ENCODE measurements around the gene ARHGEF1. TPM values are rescaled to one million over a fixed set of nuclear protein-coding genes. Genes with fewer than 3 reads are reported as not detected.

The ARHGEF1 gene
- total RNA-seq, 1 donor from 2014 or later = 70.5 TPM

DNA sequence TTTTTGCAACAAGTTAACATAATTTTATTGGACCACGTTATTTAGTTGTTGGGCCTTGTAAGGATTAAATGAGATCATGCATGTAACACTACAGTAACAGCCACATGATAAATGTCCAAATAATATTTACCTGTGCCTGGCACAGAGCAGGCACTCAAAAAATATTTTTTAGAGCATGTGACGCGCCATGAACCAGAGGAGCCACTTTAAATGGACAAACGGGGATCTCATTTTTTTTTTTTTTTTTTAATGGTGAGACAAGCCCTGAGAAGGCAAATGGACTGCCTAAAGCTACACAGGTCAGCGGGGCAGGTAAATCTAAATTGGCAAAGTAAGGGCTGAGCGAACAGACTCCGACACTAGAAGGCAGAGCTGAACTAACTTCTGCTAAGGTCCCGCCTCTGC lies 23.8 kb upstream of the ARHGEF1 start:
- H3K36me3 Mint-ChIP-seq (ENCODE audit: low read depth) = peaks cover 30% of the 10 kb centered on the region
- H3K27ac Mint-ChIP-seq (ENCODE audit: unreplicated experiment) = peak overlapping the region; percentile 99
- H3K4me3 Mint-ChIP-seq (ENCODE audit: unreplicated experiment) = peak overlapping the region; percentile 96

DNA sequence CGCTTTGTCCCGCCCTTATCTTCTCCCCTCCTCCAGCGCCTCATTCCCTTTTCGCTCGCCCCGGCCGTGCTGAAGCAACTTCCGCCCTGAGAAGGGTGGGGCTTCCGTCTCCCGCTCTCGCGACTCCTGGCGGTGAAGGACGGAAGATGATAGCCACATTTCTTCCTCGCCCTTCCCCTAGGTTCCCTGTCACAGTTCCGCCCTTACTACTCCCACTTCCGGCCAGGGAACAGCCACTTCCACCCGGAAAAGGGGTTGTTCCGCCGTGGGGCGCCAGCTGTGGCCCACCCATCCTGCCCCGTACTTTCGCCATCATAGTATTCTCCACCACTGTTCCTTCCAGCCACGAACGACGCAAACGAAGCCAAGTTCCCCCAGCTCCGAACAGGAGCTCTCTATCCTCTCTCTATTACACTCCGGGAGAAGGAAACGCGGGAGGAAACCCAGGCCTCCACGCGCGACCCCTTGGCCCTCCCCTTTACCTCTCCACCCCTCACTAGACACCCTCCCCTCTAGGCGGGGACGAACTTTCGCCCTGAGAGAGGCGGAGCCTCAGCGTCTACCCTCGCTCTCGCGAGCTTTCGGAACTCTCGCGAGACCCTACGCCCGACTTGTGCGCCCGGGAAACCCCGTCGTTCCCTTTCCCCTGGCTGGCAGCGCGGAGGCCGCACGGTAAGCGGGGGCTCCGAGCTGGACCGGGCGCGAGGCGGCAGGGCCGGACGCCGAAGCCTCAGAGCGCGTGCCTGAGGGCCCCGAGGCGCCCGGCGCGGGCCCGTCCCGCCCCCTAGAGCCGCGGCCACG lies 23.2 kb upstream of the ARHGEF1 start, which contains the start of gene RPS19:
Gene RPS19, plus strand, starts transcription at position 638 of the 801 bp plus-strand sequence. CDS start 520 bp downstream, outside the sequence.
- Mint-ChIP-seq H3K9me3 (ENCODE audit: low read depth) (no peaks in the 10 kb centered on the region), H3K4me1 (ENCODE audit: low read depth) (peaks cover 45% of the 10 kb centered on the region), H3K27ac (ENCODE audit: unreplicated experiment) (peak within 1 kb of the TSS; percentile 99), H3K36me3 (ENCODE audit: low read depth) (peaks cover 36% of the 10 kb centered on the region), H3K27me3 (ENCODE audit: low read depth) (peaks cover 9% of the 10 kb centered on the region), H3K4me3 (ENCODE audit: unreplicated experiment) (peak within 1 kb of the TSS; percentile 96)
- peak; percentile 98 for DNase-seq (ENCODE audit: low spot score)
- TF ChIP-seq, protein P1, sequence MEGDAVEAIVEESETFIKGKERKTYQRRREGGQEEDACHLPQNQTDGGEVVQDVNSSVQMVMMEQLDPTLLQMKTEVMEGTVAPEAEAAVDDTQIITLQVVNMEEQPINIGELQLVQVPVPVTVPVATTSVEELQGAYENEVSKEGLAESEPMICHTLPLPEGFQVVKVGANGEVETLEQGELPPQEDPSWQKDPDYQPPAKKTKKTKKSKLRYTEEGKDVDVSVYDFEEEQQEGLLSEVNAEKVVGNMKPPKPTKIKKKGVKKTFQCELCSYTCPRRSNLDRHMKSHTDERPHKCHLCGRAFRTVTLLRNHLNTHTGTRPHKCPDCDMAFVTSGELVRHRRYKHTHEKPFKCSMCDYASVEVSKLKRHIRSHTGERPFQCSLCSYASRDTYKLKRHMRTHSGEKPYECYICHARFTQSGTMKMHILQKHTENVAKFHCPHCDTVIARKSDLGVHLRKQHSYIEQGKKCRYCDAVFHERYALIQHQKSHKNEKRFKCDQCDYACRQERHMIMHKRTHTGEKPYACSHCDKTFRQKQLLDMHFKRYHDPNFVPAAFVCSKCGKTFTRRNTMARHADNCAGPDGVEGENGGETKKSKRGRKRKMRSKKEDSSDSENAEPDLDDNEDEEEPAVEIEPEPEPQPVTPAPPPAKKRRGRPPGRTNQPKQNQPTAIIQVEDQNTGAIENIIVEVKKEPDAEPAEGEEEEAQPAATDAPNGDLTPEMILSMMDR (IDR thresholded peaks at IDR 0.05) = peak; percentile 78

More for the DNA sequence above, 23.8 kb upstream of the ARHGEF1 start:
- H3K9me3 Mint-ChIP-seq (ENCODE audit: low read depth) = no peaks in the 10 kb centered on the region
- peak; percentile 51 for DNase-seq (ENCODE audit: low spot score)
- H3K27me3 Mint-ChIP-seq (ENCODE audit: low read depth) = peaks cover 15% of the 10 kb centered on the region
- peaks cover 39% of the 10 kb centered on the region for H3K4me1 Mint-ChIP-seq (ENCODE audit: low read depth)
- TF ChIP-seq, protein P1 (IDR thresholded peaks at IDR 0.05) = no peak

DNA sequence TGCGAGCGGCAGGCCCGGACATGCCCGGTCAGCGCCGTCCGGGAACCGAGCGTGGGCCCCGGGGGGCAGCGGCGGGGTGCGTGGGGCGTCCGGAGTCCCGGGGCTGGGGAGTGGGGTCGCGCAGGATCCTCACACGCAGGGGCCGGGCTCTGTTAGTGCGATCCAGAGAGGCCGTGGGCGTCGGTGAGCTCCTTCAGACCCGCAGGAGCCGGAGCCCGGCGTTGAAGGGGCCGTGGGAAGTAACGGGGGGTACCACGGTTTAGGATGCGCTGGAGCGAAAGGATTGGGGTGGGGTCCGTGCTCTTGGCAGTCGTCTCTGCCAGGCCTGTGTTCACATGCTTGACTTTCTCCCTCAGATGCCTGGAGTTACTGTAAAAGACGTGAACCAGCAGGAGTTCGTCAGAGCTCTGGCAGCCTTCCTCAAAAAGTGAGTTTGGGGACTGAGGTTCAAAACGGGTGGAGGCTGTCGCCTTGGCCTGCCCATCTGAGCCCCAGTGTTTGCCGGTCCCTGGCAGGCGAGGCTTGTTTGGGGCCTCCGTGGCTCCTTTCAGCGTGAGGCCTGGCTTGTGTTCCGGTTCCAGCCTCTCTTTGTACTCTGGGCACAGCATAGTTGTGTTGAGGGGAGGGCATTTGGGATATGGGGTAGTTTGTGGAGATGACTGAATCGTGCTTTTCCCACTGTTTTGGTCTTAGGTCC lies 22.4 kb upstream of the ARHGEF1 start:
- peaks cover 3% of the 10 kb centered on the region for H3K27me3 Mint-ChIP-seq (ENCODE audit: low read depth)
- H3K4me3 Mint-ChIP-seq (ENCODE audit: unreplicated experiment) = peak overlapping the region; percentile 96
- peaks cover 48% of the 10 kb centered on the region for H3K4me1 Mint-ChIP-seq (ENCODE audit: low read depth)
- peak overlapping the region; percentile 93 for H3K27ac Mint-ChIP-seq (ENCODE audit: unreplicated experiment)
- no peak for DNase-seq (ENCODE audit: low spot score)
- TF ChIP-seq, protein P1 (IDR thresholded peaks at IDR 0.05) = no peak
- peaks cover 39% of the 10 kb centered on the region for H3K36me3 Mint-ChIP-seq (ENCODE audit: low read depth)
- H3K9me3 Mint-ChIP-seq (ENCODE audit: low read depth) = no peaks in the 10 kb centered on the region

DNA sequence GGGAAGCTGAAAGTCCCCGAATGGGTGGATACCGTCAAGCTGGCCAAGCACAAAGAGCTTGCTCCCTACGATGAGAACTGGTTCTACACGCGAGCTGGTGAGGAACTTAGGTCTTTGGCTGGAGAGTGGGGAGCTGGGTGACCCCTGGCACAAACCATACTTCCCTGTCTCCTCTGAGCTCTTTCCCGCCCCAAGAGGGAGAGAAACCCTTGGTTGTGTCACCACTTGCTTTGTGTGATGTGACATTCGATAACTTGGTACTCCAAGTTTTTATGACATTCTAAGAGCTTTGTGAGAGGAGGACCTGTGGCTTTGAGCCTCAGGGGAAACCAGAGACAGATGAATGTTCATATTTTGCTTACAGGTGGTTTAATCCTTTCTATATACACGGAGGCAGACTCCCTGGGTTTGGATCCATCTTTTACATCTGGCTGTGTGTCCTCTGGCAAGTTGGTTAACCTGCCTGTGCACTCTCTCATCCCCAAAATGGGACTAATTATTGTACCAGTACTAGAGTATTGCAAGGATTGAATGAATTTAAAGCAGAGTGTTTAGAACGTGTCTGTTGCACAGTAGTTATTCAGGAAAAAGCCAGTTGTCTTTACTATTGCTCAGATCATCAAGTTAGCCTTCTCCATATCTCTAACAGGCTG lies 21.7 kb upstream of the ARHGEF1 start:
- Mint-ChIP-seq H3K27me3 (ENCODE audit: low read depth) (no peaks in the 10 kb centered on the region), H3K4me3 (ENCODE audit: unreplicated experiment) (peak overlapping the region; percentile 96), H3K9me3 (ENCODE audit: low read depth) (no peaks in the 10 kb centered on the region), H3K36me3 (ENCODE audit: low read depth) (peaks cover 40% of the 10 kb centered on the region), H3K27ac (ENCODE audit: unreplicated experiment) (peak overlapping the region; percentile 93), H3K4me1 (ENCODE audit: low read depth) (peaks cover 50% of the 10 kb centered on the region)
- TF ChIP-seq, protein P1 (IDR thresholded peaks at IDR 0.05) = no peak
- no peak for DNase-seq (ENCODE audit: low spot score)

DNA sequence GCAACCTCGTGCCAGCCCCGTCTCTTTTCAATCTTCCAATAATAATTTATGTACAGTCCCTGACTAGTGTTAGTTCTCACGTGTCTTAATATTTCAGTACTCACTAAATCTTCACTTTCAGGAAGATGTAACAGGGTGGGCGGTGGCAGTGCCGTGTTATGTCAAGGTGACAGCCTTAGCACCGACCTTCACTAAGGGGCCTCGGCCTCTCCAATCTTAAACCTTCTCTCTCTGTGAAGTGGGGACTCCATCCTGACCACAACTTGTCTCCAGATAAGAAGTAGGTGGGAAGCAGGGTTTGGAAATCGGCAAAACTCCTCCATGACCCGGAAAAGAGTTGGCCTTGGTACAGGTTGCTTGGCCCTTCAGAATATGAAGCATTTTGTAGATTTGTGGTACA lies 21.1 kb upstream of the ARHGEF1 start:
- H3K27me3 Mint-ChIP-seq (ENCODE audit: low read depth) = no peaks in the 10 kb centered on the region
- DNase-seq (ENCODE audit: low spot score) = no peak
- no peaks in the 10 kb centered on the region for H3K9me3 Mint-ChIP-seq (ENCODE audit: low read depth)
- peaks cover 51% of the 10 kb centered on the region for H3K4me1 Mint-ChIP-seq (ENCODE audit: low read depth)
- H3K27ac Mint-ChIP-seq (ENCODE audit: unreplicated experiment) = peak overlapping the region; percentile 61
- peak overlapping the region; percentile 96 for H3K4me3 Mint-ChIP-seq (ENCODE audit: unreplicated experiment)
- peaks cover 42% of the 10 kb centered on the region for H3K36me3 Mint-ChIP-seq (ENCODE audit: low read depth)
- TF ChIP-seq, protein P1 (IDR thresholded peaks at IDR 0.05) = no peak
